Spinal cord (tissue), 10 donors: ENCODE results near the gene FLACC1. TPM values are rescaled to one million over a fixed set of nuclear protein-coding genes. Genes with fewer than 3 reads are reported as not detected.
A peak's percentile ranks its signal among the peaks of the same experiment; 100 is the strongest.

Experiments
- DNase-seq, 6 donors: peaks; one replicate each; pipeline versions ENCODE4 v3.0.0 to v3.0.0-alpha.2; 2013 to 2015; ENCODE audit warnings: low spot score in 6 of 6, low read depth in 4 of 6
- H3K27ac ChIP-seq: one replicate; pipeline ENCODE4 v1.5.1; 2013; ENCODE audit warnings: low read depth, low read length, control low read depth
- H3K27me3 ChIP-seq: one replicate; pipeline ENCODE4 v1.6.1; 2013; ENCODE audit warnings: low read length; ENCODE audit not compliant: control insufficient read depth, insufficient read depth
- H3K36me3 ChIP-seq: one replicate; pipeline ENCODE4 v1.6.1; 2013; ENCODE audit warnings: low read length; ENCODE audit not compliant: control insufficient read depth, insufficient read depth
- H3K4me1 ChIP-seq: one replicate; pipeline ENCODE4 v1.6.1; 2013; ENCODE audit warnings: low read length; ENCODE audit not compliant: control insufficient read depth, insufficient read depth
- H3K4me3 ChIP-seq: one replicate; pipeline ENCODE4 v1.5.1; 2013; ENCODE audit warnings: low read depth, low read length, control low read depth
- H3K9me3 ChIP-seq: one replicate; pipeline ENCODE4 v1.6.1; 2013; ENCODE audit warnings: low read length; ENCODE audit not compliant: control insufficient read depth, insufficient read depth
- WGBS: methylation state at CpG from one replicate; pipeline ENCODE4 v1.1.5; 2013; ENCODE audit warnings: missing lambda C conversion rate; ENCODE audit not compliant: insufficient coverage; 5-methylcytosine and 5-hydroxymethylcytosine counted together
- polyA plus RNA-seq, 2 donors: library from polyadenylated mRNA; unstranded; fragments of 120-200 nt; gene quantifications; one replicate each; pipeline ENCODE4 v1.2.1, GENCODE V29; 2013; ENCODE audit not compliant: insufficient read length in 2 of 2
- total RNA-seq, 2 donors: library from RNA; depleted of rRNA in 1 of 2; stranded (reverse); fragments of 120-200 nt in 1 of 2; fragments of >200 nt in 1 of 2; gene quantifications; one replicate each; pipeline versions ENCODE4 v1.2.3 to v1.2.4, GENCODE V29; 2013 to 2014
- donor health status: healthy.

FLACC1 gene
- total and polyA plus RNA-seq, 4 donors, result 4.3 to 7.1 (median 5.0) TPM

GRCh38 chr2:201258666-201259615 lies 98.2 kb downstream of the FLACC1 start:
- Histone ChIP-seq H3K9me3 (no peaks in the 10 kb centered on the region), H3K27ac (peak overlapping the region; percentile 86), H3K27me3 (no peaks in the 10 kb centered on the region), H3K4me3 (peak overlapping the region; percentile 60), H3K4me1 (peaks cover 7% of the 10 kb centered on the region), H3K36me3 (no peaks in the 10 kb centered on the region)
- DNase-seq, result no peak
- 24% methylated on average over 8 of the region's 15 CpGs for WGBS

- 24% methylated on average over 9 of the region's 10 CpGs for WGBS
- peak overlapping the region; percentile 86 for H3K27ac ChIP-seq
Measured at GRCh38 chr2:201257956-201258665, 99.0 kb downstream of the FLACC1 start.

GRCh38 chr2:201257381-201257955 lies 99.7 kb downstream of the FLACC1 start:
- 55% methylated on average over 5 of the region's 12 CpGs for WGBS
- peak in 1 of 6 donors; percentile 7 for DNase-seq

More at GRCh38 chr2:201257956-201258665, 99.0 kb downstream of the FLACC1 start:
- Histone ChIP-seq H3K9me3 (no peaks in the 10 kb centered on the region), H3K27me3 (no peaks in the 10 kb centered on the region), H3K4me3 (peak overlapping the region; percentile 60), H3K4me1 (peaks cover 7% of the 10 kb centered on the region), H3K36me3 (no peaks in the 10 kb centered on the region)
- DNase-seq, result peak in 2 of 6 donors; percentile 7 to 35

GRCh38 chr2:201256082-201256481 lies 101.1 kb downstream of the FLACC1 start:
- no peaks in the 10 kb centered on the region for H3K9me3 ChIP-seq
- no peak overlapping the region for H3K4me3 ChIP-seq
- no peaks in the 10 kb centered on the region for H3K36me3 ChIP-seq
- no peak overlapping the region for H3K27ac ChIP-seq
- no CpG with 5 or more reads among the region's 3 CpGs for WGBS
- no peak for DNase-seq
- no peaks in the 10 kb centered on the region for H3K27me3 ChIP-seq
- peaks cover 7% of the 10 kb centered on the region for H3K4me1 ChIP-seq

More at GRCh38 chr2:201257381-201257955, 99.7 kb downstream of the FLACC1 start:
- H3K4me1 ChIP-seq, result peaks cover 7% of the 10 kb centered on the region
- no peaks in the 10 kb centered on the region for H3K9me3 ChIP-seq
- H3K27ac ChIP-seq, result peak overlapping the region; percentile 86
- H3K27me3 ChIP-seq, result no peaks in the 10 kb centered on the region
- no peaks in the 10 kb centered on the region for H3K36me3 ChIP-seq
- peak overlapping the region; percentile 60 for H3K4me3 ChIP-seq

GRCh38 chr2:201255408-201256033 lies 101.6 kb downstream of the FLACC1 start:
- Histone ChIP-seq H3K9me3 (no peaks in the 10 kb centered on the region), H3K4me1 (peaks cover 7% of the 10 kb centered on the region), H3K27me3 (no peaks in the 10 kb centered on the region), H3K4me3 (no peak overlapping the region), H3K27ac (no peak overlapping the region), H3K36me3 (no peaks in the 10 kb centered on the region)
- DNase-seq, result no peak
- 100% methylated on average over 2 of the region's 3 CpGs for WGBS

- no peak overlapping the region for H3K4me3 ChIP-seq
- peaks cover 7% of the 10 kb centered on the region for H3K4me1 ChIP-seq
- H3K27ac ChIP-seq, result no peak overlapping the region
- no peaks in the 10 kb centered on the region for H3K27me3 ChIP-seq
- no CpG with 5 or more reads among the region's 5 CpGs for WGBS
- no peak for DNase-seq
- H3K36me3 ChIP-seq, result no peaks in the 10 kb centered on the region
- H3K9me3 ChIP-seq, result no peaks in the 10 kb centered on the region
Measured at GRCh38 chr2:201254081-201254730, 102.9 kb downstream of the FLACC1 start.

GRCh38 chr2:201250741-201251140 lies 106.4 kb downstream of the FLACC1 start:
- Histone ChIP-seq H3K36me3 (no peaks in the 10 kb centered on the region), H3K4me1 (no peaks in the 10 kb centered on the region), H3K27ac (no peak overlapping the region), H3K9me3 (no peaks in the 10 kb centered on the region), H3K4me3 (no peak overlapping the region), H3K27me3 (no peaks in the 10 kb centered on the region)
- DNase-seq, result no peak
- whole genome bisulfite sequencing, result no CpG with 5 or more reads among the region's 4 CpGs

GRCh38 chr2:201249889-201250288 lies 107.3 kb downstream of the FLACC1 start:
- Histone ChIP-seq H3K27ac (no peak overlapping the region), H3K36me3 (no peaks in the 10 kb centered on the region), H3K4me3 (no peak overlapping the region), H3K4me1 (no peaks in the 10 kb centered on the region), H3K9me3 (no peaks in the 10 kb centered on the region), H3K27me3 (no peaks in the 10 kb centered on the region)
- DNase-seq, result no peak
- WGBS, result no CpG with 5 or more reads among the region's 2 CpGs
